ENCODE measurements around the gene ZNF529. TPM values are rescaled to one million over a fixed set of nuclear protein-coding genes. Genes with fewer than 3 reads are reported as not detected.

ZNF529 gene
- total RNA-seq, 1 experiment from 2014 or later = 4.2 TPM

DNA sequence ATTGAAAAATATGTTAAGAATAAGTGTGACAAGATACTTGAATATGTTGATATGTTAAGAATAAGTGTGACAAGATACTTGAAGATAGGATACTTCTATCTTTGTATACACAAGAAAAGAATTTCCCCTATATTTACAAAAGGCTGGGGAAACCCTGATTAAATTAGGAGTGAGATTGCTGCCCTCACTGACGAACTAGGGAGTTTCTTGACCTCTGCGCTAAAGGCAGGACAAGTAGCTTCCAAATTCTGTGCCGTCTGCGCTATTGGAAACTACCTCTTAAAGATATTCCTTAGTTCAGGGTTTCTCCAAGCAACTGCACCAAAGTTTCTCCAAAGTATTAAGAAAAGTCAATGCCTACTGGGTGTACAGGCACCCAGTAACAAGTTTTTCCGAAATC is 45.8 kb downstream of the ZNF529 start:
- POLR2A ChIA-PET (ENCODE audit: unreplicated experiment) = no interaction called here
- TF ChIP-seq EZH2 (IDR thresholded peaks at IDR 0.05; ENCODE audit: low read depth) = no peak
- TF ChIP-seq CTCF (conservative IDR thresholded peaks at IDR 0.05) = no peak
- peaks cover 41% of the 10 kb centered on the region for H3K79me2 ChIP-seq (ENCODE audit: low read depth)
- intact Hi-C loops (cut with micrococcal nuclease; ENCODE audit: unreplicated experiment) = no loop called here
- peak overlapping the region; percentile 96 for H2AFZ ChIP-seq
- no peaks in the 10 kb centered on the region for H3F3A ChIP-seq (ENCODE audit: insufficient read depth, low read depth)
- H3K9me2 ChIP-seq (ENCODE audit: insufficient read depth) = no peaks in the 10 kb centered on the region
- H3K27ac ChIP-seq = peak overlapping the region; percentile 74; the same call in 1 of the 2 replicates
- DNase-seq = no peak
- CTCF ChIA-PET = no interaction called here
- H3K4me3 ChIP-seq = peak overlapping the region; percentile 80
- TSS peak; percentile 35 for BruUV-seq (replicated peaks)
- peaks cover 13% of the 10 kb centered on the region for H3K36me3 ChIP-seq (ENCODE audit: low read depth)
- H3K27me3 ChIP-seq (ENCODE audit: insufficient read depth, low read depth) = no peaks in the 10 kb centered on the region
- peak overlapping the region; percentile 83 for H3K4me2 ChIP-seq
- H4K20me1 ChIP-seq (ENCODE audit: insufficient read depth) = no peaks in the 10 kb centered on the region
- peaks cover 57% of the 10 kb centered on the region for H3K9me3 ChIP-seq (ENCODE audit: insufficient read depth, low read depth)
- peaks cover 6% of the 10 kb centered on the region; the same call in 1 of the 2 replicates for H3K4me1 ChIP-seq (replicated peaks; ENCODE audit: insufficient read depth)

DNA sequence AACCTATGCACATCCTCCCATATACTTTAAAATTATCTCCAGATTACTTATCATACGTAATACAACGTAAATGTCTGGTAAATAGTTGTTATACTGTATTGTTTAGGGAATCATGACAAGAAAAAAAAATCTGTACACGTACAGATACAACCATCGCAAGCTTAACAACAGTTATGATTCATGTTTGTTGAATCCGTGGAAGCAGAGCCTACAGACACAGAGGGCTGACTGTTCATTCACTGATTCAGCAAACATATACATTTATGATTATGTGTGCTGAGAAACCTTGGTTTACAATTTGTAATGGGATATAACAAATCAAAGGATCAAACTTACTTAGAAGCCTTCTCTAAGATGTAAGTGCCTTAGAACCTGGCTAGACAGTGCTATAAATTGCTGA is 46.5 kb downstream of the ZNF529 start:
- Histone ChIP-seq H3K4me1 (replicated peaks; ENCODE audit: insufficient read depth) (peaks cover 6% of the 10 kb centered on the region; the same call in 1 of the 2 replicates), H3K27me3 (ENCODE audit: insufficient read depth, low read depth) (no peaks in the 10 kb centered on the region), H3K9me2 (ENCODE audit: insufficient read depth) (no peaks in the 10 kb centered on the region), H3K4me2 (peak overlapping the region; percentile 83), H3K9me3 (ENCODE audit: insufficient read depth, low read depth) (peaks cover 57% of the 10 kb centered on the region), H4K20me1 (ENCODE audit: insufficient read depth) (no peaks in the 10 kb centered on the region), H3K27ac (no peak overlapping the region), H2AFZ (no peak overlapping the region), H3F3A (ENCODE audit: insufficient read depth, low read depth) (no peaks in the 10 kb centered on the region), H3K4me3 (peak overlapping the region; percentile 80; the same call in 1 of the 2 replicates), H3K79me2 (ENCODE audit: low read depth) (peaks cover 41% of the 10 kb centered on the region), H3K36me3 (ENCODE audit: low read depth) (peaks cover 15% of the 10 kb centered on the region)
- BruUV-seq (replicated peaks) = no TSS peak
- POLR2A ChIA-PET (ENCODE audit: unreplicated experiment) = no interaction called here
- intact Hi-C loops (cut with micrococcal nuclease; ENCODE audit: unreplicated experiment) = no loop called here
- no peak for DNase-seq
- TF ChIP-seq EZH2 (IDR thresholded peaks at IDR 0.05; ENCODE audit: low read depth) (no peak), CTCF (conservative IDR thresholded peaks at IDR 0.05) (no peak)
- CTCF ChIA-PET = no interaction called here

GRCh38 chr19:36524617-36525016 is 48.5 kb downstream of the ZNF529 start:
- ChIA-PET POLR2A (ENCODE audit: unreplicated experiment) (no interaction called here), CTCF (no interaction called here)
- Histone ChIP-seq H3K4me2 (no peak overlapping the region), H3K27ac (no peak overlapping the region), H3K9me2 (ENCODE audit: insufficient read depth) (no peaks in the 10 kb centered on the region), H3K36me3 (ENCODE audit: low read depth) (peaks cover 29% of the 10 kb centered on the region), H3K9me3 (ENCODE audit: insufficient read depth, low read depth) (peaks cover 65% of the 10 kb centered on the region), H4K20me1 (ENCODE audit: insufficient read depth) (no peaks in the 10 kb centered on the region), H3K27me3 (ENCODE audit: insufficient read depth, low read depth) (no peaks in the 10 kb centered on the region), H3K4me1 (replicated peaks; ENCODE audit: insufficient read depth) (peaks cover 6% of the 10 kb centered on the region; the same call in 1 of the 2 replicates), H3K4me3 (no peak overlapping the region), H2AFZ (no peak overlapping the region), H3F3A (ENCODE audit: insufficient read depth, low read depth) (no peaks in the 10 kb centered on the region), H3K79me2 (ENCODE audit: low read depth) (peaks cover 36% of the 10 kb centered on the region)
- no peak for DNase-seq
- intact Hi-C loops (cut with micrococcal nuclease; ENCODE audit: unreplicated experiment) = no loop called here
- BruUV-seq (replicated peaks) = no TSS peak
- TF ChIP-seq CTCF (conservative IDR thresholded peaks at IDR 0.05) (no peak), EZH2 (IDR thresholded peaks at IDR 0.05; ENCODE audit: low read depth) (no peak)
